GM10266 (cell line): ENCODE measurements around the gene NPLOC4.

Source experiments
- DNase-seq: peaks from one replicate; pipeline ENCODE4 v3.0.0; 2012; ENCODE audit errors: extremely low spot score
- TF ChIP-seq, protein P1 (sequence below): IDR thresholded peaks from 2 replicates; pipeline ENCODE4 v1.5.1; 2012; ENCODE audit warnings: mild to moderate bottlenecking, low read depth; ENCODE audit not compliant: control insufficient read depth, insufficient read depth; ENCODE audit errors: missing control alignments

NPLOC4 gene

DNA sequence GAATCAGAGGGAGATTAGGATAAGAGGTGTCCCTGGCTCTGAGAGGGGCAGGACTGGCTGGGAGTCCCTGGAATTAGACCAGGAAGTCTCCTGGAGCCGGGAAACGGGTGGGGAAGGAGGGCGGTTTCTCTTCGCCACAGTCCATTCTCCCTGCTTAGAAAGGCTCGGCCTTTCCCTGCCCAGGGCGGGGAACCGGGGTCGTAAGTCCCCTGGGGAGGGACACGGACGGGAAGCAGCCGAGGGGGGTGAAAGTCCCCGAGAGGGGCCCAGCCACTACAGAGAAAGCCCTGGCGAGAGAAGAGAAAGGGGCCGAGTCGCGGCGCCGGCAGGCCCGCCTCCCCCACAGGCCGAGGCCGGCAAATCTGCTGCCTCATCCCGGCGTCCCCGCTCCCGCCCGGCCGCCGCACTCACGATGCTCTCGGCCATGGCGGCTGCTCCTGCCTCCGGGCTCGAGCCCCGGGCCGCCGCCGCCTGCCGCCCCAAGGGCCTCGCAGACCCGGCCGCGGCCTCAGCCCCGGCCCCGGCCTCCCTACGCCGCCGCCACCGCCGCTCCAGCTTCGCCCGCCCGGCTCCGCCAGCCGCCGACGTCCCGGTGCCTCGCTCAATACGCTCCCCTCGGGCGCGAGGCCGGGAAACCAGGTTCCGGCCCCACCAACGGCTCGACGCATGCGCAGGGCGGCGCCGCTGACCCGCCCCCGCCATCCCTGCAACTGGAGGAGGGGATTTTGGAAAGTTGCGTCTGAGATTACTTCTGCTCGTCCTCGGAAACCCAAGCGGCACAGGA, at the start of gene NPLOC4, which contains the start of gene TSPAN10:
TSS of gene NPLOC4 (minus strand) at position 608 of the 784 bp plus-strand sequence. CDS start at position 426, 182 bp downstream.
TSS of gene TSPAN10 (plus strand) at position 692 of the 784 bp plus-strand sequence. CDS start 5,217 bp downstream, outside the sequence.
- peak; percentile 99 for DNase-seq
- TF ChIP-seq, protein P1, sequence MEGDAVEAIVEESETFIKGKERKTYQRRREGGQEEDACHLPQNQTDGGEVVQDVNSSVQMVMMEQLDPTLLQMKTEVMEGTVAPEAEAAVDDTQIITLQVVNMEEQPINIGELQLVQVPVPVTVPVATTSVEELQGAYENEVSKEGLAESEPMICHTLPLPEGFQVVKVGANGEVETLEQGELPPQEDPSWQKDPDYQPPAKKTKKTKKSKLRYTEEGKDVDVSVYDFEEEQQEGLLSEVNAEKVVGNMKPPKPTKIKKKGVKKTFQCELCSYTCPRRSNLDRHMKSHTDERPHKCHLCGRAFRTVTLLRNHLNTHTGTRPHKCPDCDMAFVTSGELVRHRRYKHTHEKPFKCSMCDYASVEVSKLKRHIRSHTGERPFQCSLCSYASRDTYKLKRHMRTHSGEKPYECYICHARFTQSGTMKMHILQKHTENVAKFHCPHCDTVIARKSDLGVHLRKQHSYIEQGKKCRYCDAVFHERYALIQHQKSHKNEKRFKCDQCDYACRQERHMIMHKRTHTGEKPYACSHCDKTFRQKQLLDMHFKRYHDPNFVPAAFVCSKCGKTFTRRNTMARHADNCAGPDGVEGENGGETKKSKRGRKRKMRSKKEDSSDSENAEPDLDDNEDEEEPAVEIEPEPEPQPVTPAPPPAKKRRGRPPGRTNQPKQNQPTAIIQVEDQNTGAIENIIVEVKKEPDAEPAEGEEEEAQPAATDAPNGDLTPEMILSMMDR, result no peak

DNA sequence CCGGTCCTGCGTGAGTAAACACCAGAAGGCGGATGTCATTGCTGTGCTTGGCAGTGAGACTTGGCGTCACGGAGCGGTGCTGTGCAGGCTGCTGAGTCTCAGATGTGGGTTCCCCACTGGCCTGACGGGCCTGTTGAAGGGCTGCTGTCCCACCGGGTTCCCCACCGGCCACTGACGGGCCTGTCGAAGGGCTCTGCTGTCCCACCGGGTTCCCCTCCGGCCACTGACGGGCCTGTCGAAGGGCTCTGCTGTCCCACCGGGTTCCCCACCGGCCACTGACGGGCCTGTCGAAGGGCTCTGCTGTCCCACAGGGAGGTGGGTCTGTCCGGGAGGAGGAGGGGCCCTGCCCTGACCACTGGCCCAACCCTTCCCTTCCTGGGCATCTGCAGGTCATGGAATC, 49.7 kb upstream of the NPLOC4 start:
- DNase-seq, result no peak
- TF ChIP-seq, protein P1, result no peak

DNA sequence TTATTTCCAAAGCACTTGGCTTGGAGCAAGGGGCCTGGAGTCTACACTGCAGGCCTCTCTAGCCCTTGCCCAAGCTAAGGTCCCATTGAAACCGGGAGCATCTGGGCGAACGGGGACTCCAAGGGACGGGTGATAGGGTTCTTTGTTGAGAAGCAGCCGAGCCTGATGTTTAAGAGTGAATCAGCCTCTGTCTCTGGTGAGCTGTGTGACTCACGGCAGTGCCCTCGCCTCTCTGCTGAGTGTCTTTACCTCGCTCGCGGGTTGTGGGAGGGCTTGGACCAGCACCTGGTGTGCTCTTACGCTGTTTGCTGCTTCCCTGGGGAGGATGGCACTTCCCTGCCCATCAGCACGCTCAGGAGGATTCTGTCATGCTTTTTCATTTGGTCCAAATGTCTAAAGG, 48.2 kb upstream of the NPLOC4 start:
- TF ChIP-seq, protein P1, result no peak
- peak; percentile 26 for DNase-seq

DNA sequence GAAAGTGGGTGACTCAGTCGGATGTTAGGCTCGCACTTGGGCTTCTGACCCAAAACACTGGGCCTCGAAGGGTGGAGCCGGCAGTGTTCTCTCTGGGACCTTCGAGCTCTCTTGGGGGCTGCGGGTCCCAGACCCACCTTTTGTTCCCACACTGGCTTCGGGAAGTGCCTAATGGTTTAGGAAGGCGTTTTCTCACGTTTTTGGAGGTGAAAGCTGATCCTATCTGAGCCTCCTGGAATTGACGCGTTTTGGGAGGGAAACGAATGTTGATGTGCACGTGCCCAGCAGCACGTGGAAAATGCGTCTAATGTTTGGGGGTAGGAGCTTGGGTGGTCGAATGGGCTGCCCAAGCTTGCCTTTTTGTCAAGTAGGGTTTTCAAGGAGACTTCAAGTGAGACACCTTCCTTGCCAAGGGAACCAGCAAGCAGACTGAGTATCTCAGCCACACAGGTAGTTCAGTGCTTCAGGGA, 47.6 kb upstream of the NPLOC4 start:
- TF ChIP-seq, protein P1, result no peak
- DNase-seq, result peak; percentile 40

DNA sequence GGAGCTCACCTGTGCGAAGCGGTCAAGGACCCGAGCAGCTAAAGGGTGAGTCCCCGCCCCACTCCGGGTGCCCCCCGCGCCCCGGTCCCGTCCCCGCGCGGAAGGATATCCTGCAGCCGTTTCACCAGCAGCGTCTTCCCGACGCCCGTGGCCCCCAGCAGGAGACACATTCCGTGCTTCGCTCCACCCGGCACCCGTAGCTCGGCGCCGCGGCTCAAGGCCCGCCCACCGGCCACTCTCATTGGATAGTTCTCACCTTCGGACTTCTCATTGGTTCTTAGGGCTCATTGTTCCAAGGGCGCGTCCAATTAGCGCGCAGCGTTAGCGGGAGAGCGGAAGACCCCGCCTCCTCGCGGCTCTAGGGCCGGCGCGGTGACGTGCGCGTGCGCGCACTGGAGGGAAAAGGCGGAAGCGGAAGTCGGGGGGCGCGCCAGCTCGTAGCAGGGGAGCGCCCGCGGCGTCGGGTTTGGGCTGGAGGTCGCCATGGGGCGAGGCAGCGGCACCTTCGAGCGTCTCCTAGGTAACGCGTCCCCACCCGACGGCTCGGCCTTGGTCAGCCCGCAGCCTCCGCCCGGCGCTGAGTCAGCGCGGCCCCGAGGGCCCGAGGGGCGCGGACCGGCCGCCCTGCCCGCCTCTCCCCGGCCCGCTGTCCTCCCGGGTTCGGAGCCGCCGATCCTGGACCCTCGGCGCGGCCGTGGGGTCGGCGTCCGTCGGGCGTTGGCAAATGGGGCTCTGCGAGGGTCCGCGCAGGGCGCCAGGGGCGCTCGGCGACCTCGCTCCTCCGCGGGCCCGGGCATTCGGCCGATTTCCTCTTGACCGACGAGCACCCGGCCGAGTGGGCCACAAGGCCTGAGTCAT, 46.9 kb upstream of the NPLOC4 start, which contains the start of the genes ARL16 and HGS:
TSS of gene ARL16 (minus strand) at position 214 of the 858 bp plus-strand sequence. CDS start at position 170, 44 bp downstream.
TSS of gene HGS (plus strand) at position 428 of the 858 bp plus-strand sequence. CDS start at position 484, 56 bp downstream.
- DNase-seq, result peak; percentile 100
- TF ChIP-seq, protein P1, result no peak

DNA sequence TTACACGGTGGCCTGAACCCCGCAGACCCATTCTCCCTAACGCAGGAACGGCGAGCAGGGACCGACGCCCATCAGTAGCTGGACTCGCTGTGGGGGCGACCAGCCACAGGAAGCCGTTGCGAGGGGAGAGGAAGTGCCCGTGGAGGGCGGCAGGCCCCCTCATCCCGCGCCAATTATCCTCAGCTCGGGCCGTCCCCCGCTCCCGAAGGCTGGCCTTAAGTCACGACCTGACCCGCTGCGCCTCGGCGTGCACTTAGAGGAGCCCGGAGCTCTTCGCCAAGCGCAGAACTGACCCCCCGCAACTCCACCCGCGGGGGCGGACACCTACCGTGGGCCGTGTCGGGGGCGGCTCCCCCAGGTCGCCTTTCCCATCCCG, 46.3 kb upstream of the NPLOC4 start:
- TF ChIP-seq, protein P1, result no peak
- peak; percentile 40 for DNase-seq
